Spleen (tissue), 11 donors: ENCODE results near the gene RFX5. TPM values are rescaled to one million over a fixed set of nuclear protein-coding genes. Genes with fewer than 3 reads are reported as not detected.

Experiments
- DNase-seq: peaks from one replicate; pipeline ENCODE4 v3.0.0-alpha.2; 2020
- H3K27ac ChIP-seq, 8 donors: fragments of 200-600 bp; sonication (generic) in 7 of 8; 1 replicate in 4 of 8; 2 replicates in 4 of 8; pipeline versions ENCODE4 v1.5.0 to v1.8.0; 2016 to 2021; ENCODE audit warnings: inconsistent platforms in 4 of 8, mild to moderate bottlenecking in 4 of 8, moderate library complexity in 1 of 8
- H3K27me3 ChIP-seq, 7 donors: fragments of 200-600 bp; sonication (generic) in 6 of 7; replicated peaks in 1 of 7; 1 replicate in 4 of 7; 2 replicates in 3 of 7; pipeline versions ENCODE4 v1.5.0 to v1.8.0; 2016 to 2021; ENCODE audit warnings: inconsistent platforms in 3 of 7, mild to moderate bottlenecking in 1 of 7
- H3K36me3 ChIP-seq, 6 donors: fragments of 200-600 bp; sonication (generic) in 5 of 6; 1 replicate in 4 of 6; 2 replicates in 2 of 6; pipeline versions ENCODE4 v1.5.0 to v1.8.0; 2016 to 2021; ENCODE audit warnings: inconsistent platforms in 2 of 6
- H3K4me1 ChIP-seq, 6 donors: fragments of 200-600 bp; sonication (generic) in 5 of 6; 1 replicate in 3 of 6; 2 replicates in 3 of 6; pipeline versions ENCODE4 v1.5.0 to v1.8.0; 2016 to 2021; ENCODE audit warnings: inconsistent platforms in 3 of 6
- H3K4me3 ChIP-seq, 8 donors: fragments of 200-600 bp; sonication (generic) in 7 of 8; 1 replicate in 4 of 8; 2 replicates in 4 of 8; pipeline versions ENCODE4 v1.5.0 to v1.8.0; 2016 to 2021; ENCODE audit warnings: inconsistent platforms in 4 of 8, mild to moderate bottlenecking in 4 of 8, moderate library complexity in 2 of 8
- H3K9me3 ChIP-seq, 8 donors: fragments of 200-600 bp; sonication (generic) in 7 of 8; 1 replicate in 4 of 8; 2 replicates in 4 of 8; pipeline versions ENCODE4 v1.5.0 to v1.8.0; 2016 to 2021; ENCODE audit warnings: inconsistent platforms in 4 of 8
- CTCF ChIP-seq, 11 experiments: fragments of 200-600 bp in 7 of 11; fragments of 450-650 bp in 4 of 11; sonication (generic) in 4 of 11; IDR thresholded peaks in 8 of 11; conservative IDR thresholded peaks in 3 of 11; 1 replicate in 7 of 11; 2 replicates in 4 of 11; pipeline versions ENCODE4 v1.4.0 to v1.8.0; 2016 to 2021; ENCODE audit warnings: antibody characterized with exemption in 11 of 11, inconsistent platforms in 4 of 11, mild to moderate bottlenecking in 1 of 11
- POLR2A ChIP-seq, 3 donors: fragments of 450-650 bp; IDR thresholded peaks; one replicate each; pipeline ENCODE4 v1.5.1; 2017; ENCODE audit warnings: antibody characterized with exemption in 3 of 3, mild to moderate bottlenecking in 1 of 3
- POLR2AphosphoS5 ChIP-seq, 3 donors: sonication (generic); formaldehyde crosslinking; IDR thresholded peaks; one replicate each; pipeline ENCODE4 v1.5.1; 2017; ENCODE audit warnings: antibody characterized with exemption in 3 of 3
- WGBS, 5 donors: extraction: QIAGEN DNeasy Blood & Tissue Kit in 3 of 5; methylation state at CpG; one replicate each; pipeline versions ENCODE4 v1.1.5 to v1.1.7; 2013 to 2018; 5-methylcytosine and 5-hydroxymethylcytosine counted together
- intact Hi-C: fragments of 100-400 bp; cut with DNase I; formaldehyde crosslinking; loops from one replicate; pipeline ENCODE4 v1.15.0; 2023; ENCODE audit warnings: low total_unique reads
- polyA plus RNA-seq, 3 donors: library from polyadenylated mRNA; stranded (reverse); fragments of 200-250 nt; gene quantifications; one replicate each; pipeline ENCODE4 v1.2.1, GENCODE V29; 2013
- total RNA-seq, 7 donors: library from RNA; depleted of rRNA in 3 of 7; stranded (reverse); fragments of >200 nt in 3 of 7; fragmentation: NEBNext Ultra II Directional in 4 of 7; extraction: Animal tissue kit (Norgen Biotek cat#: 25700) in 4 of 7; gene quantifications; one replicate each; pipeline versions ENCODE4 v1.1.0 to v1.2.1, GENCODE V29; 2016 to 2021
- donor health status: healthy with polysubstance abuse.
- donor health status: DM: no; HTN: no; CAD: no; lungs with moderate emphysema.
- donor health status: DM: no; HTN: no; CAD: no.
- donor health status: Bipolar disorder and iron deficiency.
- donor health status: healthy.
- donor health status: DM: no; HTN: no; CAD: no.
- donor health status: DM: yes; HTN: yes; CAD: no.

The RFX5 gene
- total and polyA plus RNA-seq, 10 donors, result 30.8 to 96.1 (median 86.8) TPM

GRCh38 chr1:151347523-151348246 lies 633 bp upstream of the RFX5 start:
- no peak for DNase-seq
- H3K9me3 ChIP-seq, result peaks cover 0 to 18% (median 12%) of the 10 kb centered on the region in 8 donors
- intact Hi-C loops, result loop anchor here (10.0 kb wide), 1 partner anchor 63 kb away; the partner anchor contains the start of gene ZNF687
- WGBS, 5 donors, result 26 to 32% (median 27%) methylated on average over 12 of the region's 12 CpGs
- peaks cover 0 to 34% (median 28%) of the 10 kb centered on the region in 6 donors for H3K36me3 ChIP-seq
- TF ChIP-seq CTCF (IDR thresholded peaks at IDR 0.05 in 8 of 11, conservative IDR thresholded peaks at IDR 0.05 in 3 of 11) (no peak), POLR2AphosphoS5 (IDR thresholded peaks at IDR 0.05) (no peak), POLR2A (IDR thresholded peaks at IDR 0.05) (no peak)
- peak overlapping the region; percentile 87 to 98 (median 94) for H3K27ac ChIP-seq
- H3K4me3 ChIP-seq, result peak overlapping the region in 7 of 8 donors; percentile 53 to 88 (median 64)
- no peaks in the 10 kb centered on the region for H3K27me3 ChIP-seq
- peaks cover 13 to 50% (median 38%) of the 10 kb centered on the region in 6 donors for H3K4me1 ChIP-seq

- no peak for TF ChIP-seq CTCF (IDR thresholded peaks at IDR 0.05 in 8 of 11, conservative IDR thresholded peaks at IDR 0.05 in 3 of 11)
- no peak for TF ChIP-seq POLR2A (IDR thresholded peaks at IDR 0.05)
- no peak for TF ChIP-seq POLR2AphosphoS5 (IDR thresholded peaks at IDR 0.05)
- peak overlapping the region; percentile 53 to 88 (median 62) for H3K4me3 ChIP-seq
- peaks cover 0 to 48% (median 37%) of the 10 kb centered on the region in 6 donors for H3K36me3 ChIP-seq
- intact Hi-C loops, result loop anchor here (10.0 kb wide), 1 partner anchor 61 kb away; the partner anchor contains the start of gene ZNF687
- peak overlapping the region; percentile 87 to 98 (median 94) for H3K27ac ChIP-seq
- peaks cover 13 to 64% (median 41%) of the 10 kb centered on the region in 6 donors for H3K4me1 ChIP-seq
- no peak for DNase-seq
- 30 to 41% (median 36%) methylated on average over 7 of the region's 7 CpGs for WGBS, 5 donors
- no peaks in the 10 kb centered on the region for H3K27me3 ChIP-seq
- peaks cover 0 to 10% (median 5%) of the 10 kb centered on the region in 8 donors for H3K9me3 ChIP-seq
Measured at GRCh38 chr1:151346082-151346768, 827 bp downstream of the RFX5 start.

- Histone ChIP-seq H3K4me1 (peaks cover 21 to 81% (median 51%) of the 10 kb centered on the region in 6 donors), H3K36me3 (peaks cover 0 to 48% (median 37%) of the 10 kb centered on the region in 6 donors), H3K9me3 (no peaks in the 10 kb centered on the region), H3K27me3 (no peaks in the 10 kb centered on the region), H3K27ac (peak overlapping the region in 3 of 8 donors; percentile 23 to 65 (median 30)), H3K4me3 (no peak overlapping the region)
- intact Hi-C loops, result loop anchor here (10.0 kb wide), 1 partner anchor 59 kb away; the partner anchor contains the start of gene ZNF687
- 71 to 84% (median 78%) methylated on average over 6 of the region's 6 CpGs for WGBS, 5 donors
- DNase-seq, result no peak
- TF ChIP-seq CTCF (IDR thresholded peaks at IDR 0.05 in 8 of 11, conservative IDR thresholded peaks at IDR 0.05 in 3 of 11) (no peak), POLR2AphosphoS5 (IDR thresholded peaks at IDR 0.05) (no peak), POLR2A (IDR thresholded peaks at IDR 0.05) (no peak)
Measured at GRCh38 chr1:151344291-151344690, 2.8 kb downstream of the RFX5 start.
